Activated naive CD4-positive, alpha-beta T cell treated with anti-CD3 and anti-CD28 coated beads, Interleukin-2, amount 10 ng/mL, durations not matched to agents 7 days and 5 days (primary cell): ENCODE results near the gene TREX2.

Experiments used
- CTCF ChIA-PET: fragments of 350-600 bp; sonication (Branson Sonifier 250); formaldehyde crosslinking; loops from one replicate; lab custom pipeline; 2021; ENCODE audit warnings: antibody characterized with exemption; lab: Charles Lee
- DNase-seq: peaks from one replicate; pipeline ENCODE4 v3.0.0-alpha.2; 2020
- H3K27ac Mint-ChIP-seq: one replicate; pipeline ENCODE4 v1.8.0; 2021; ENCODE audit warnings: mild to moderate bottlenecking, moderate library complexity, mixed read lengths
- H3K27me3 Mint-ChIP-seq: one replicate; pipeline ENCODE4 v1.8.0; 2021; ENCODE audit warnings: mild to moderate bottlenecking, mixed read lengths
- H3K36me3 Mint-ChIP-seq: one replicate; pipeline ENCODE4 v1.8.0; 2021; ENCODE audit warnings: mixed read lengths
- H3K4me1 Mint-ChIP-seq: one replicate; pipeline ENCODE4 v1.8.0; 2021; ENCODE audit warnings: mixed read lengths
- H3K4me3 Mint-ChIP-seq: one replicate; pipeline ENCODE4 v1.8.0; 2021; ENCODE audit warnings: mild to moderate bottlenecking, moderate library complexity, mixed read lengths
- H3K9me3 Mint-ChIP-seq: one replicate; pipeline ENCODE4 v1.8.0; 2021; ENCODE audit warnings: mixed read lengths

Gene TREX2

GRCh38 chrX:153443476-153444332, 2.2 kb downstream of the TREX2 start:
- Mint-ChIP-seq H3K36me3 (no peaks in the 10 kb centered on the region), H3K27ac (no peak overlapping the region), H3K4me3 (no peak overlapping the region), H3K4me1 (no peaks in the 10 kb centered on the region), H3K9me3 (no peaks in the 10 kb centered on the region), H3K27me3 (peaks cover 18% of the 10 kb centered on the region)
- CTCF ChIA-PET = no interaction called here
- DNase-seq = no peak

- CTCF ChIA-PET = no interaction called here
- Mint-ChIP-seq H3K4me1 (no peaks in the 10 kb centered on the region), H3K9me3 (no peaks in the 10 kb centered on the region), H3K27me3 (peaks cover 23% of the 10 kb centered on the region), H3K36me3 (no peaks in the 10 kb centered on the region), H3K4me3 (no peak overlapping the region), H3K27ac (no peak overlapping the region)
- DNase-seq = no peak
Observed at GRCh38 chrX:153442463-153442862, 3.4 kb downstream of the TREX2 start.

- Mint-ChIP-seq H3K27ac (no peak overlapping the region), H3K4me3 (no peak overlapping the region), H3K9me3 (no peaks in the 10 kb centered on the region), H3K36me3 (no peaks in the 10 kb centered on the region), H3K4me1 (no peaks in the 10 kb centered on the region), H3K27me3 (peaks cover 23% of the 10 kb centered on the region)
- no peak for DNase-seq
- CTCF ChIA-PET = no interaction called here
Observed at GRCh38 chrX:153441981-153442380, 3.9 kb downstream of the TREX2 start.

- DNase-seq = no peak
- Mint-ChIP-seq H3K4me1 (no peaks in the 10 kb centered on the region), H3K9me3 (no peaks in the 10 kb centered on the region), H3K27ac (no peak overlapping the region), H3K4me3 (no peak overlapping the region), H3K36me3 (no peaks in the 10 kb centered on the region), H3K27me3 (peaks cover 27% of the 10 kb centered on the region)
- CTCF ChIA-PET = interaction anchor here (0.9 to 1.0 kb wide), 2 partner anchors 98 to 168 kb away, joined by 3 to 4 read pairs; no protein-coding TSS in a partner anchor
Observed at GRCh38 chrX:153441296-153441695, 4.6 kb downstream of the TREX2 start.

- CTCF ChIA-PET = interaction anchor here (0.9 to 1.0 kb wide), 2 partner anchors 99 to 169 kb away, joined by 3 to 4 read pairs; no protein-coding TSS in a partner anchor
- Mint-ChIP-seq H3K4me3 (no peak overlapping the region), H3K9me3 (no peaks in the 10 kb centered on the region), H3K36me3 (no peaks in the 10 kb centered on the region), H3K27ac (no peak overlapping the region), H3K27me3 (peaks cover 27% of the 10 kb centered on the region), H3K4me1 (no peaks in the 10 kb centered on the region)
- no peak for DNase-seq
Observed at GRCh38 chrX:153440556-153441135, 5.2 kb downstream of the TREX2 start.

- CTCF ChIA-PET = interaction anchor here (1.0 kb wide), 1 partner anchor 100 kb away, joined by 3 read pairs; no protein-coding TSS in a partner anchor
- DNase-seq = no peak
- Mint-ChIP-seq H3K9me3 (no peaks in the 10 kb centered on the region), H3K4me1 (no peaks in the 10 kb centered on the region), H3K27ac (no peak overlapping the region), H3K36me3 (no peaks in the 10 kb centered on the region), H3K27me3 (peaks cover 27% of the 10 kb centered on the region), H3K4me3 (no peak overlapping the region)
Observed at GRCh38 chrX:153439977-153440376, 5.9 kb downstream of the TREX2 start.

- Mint-ChIP-seq H3K4me1 (no peaks in the 10 kb centered on the region), H3K4me3 (no peak overlapping the region), H3K36me3 (no peaks in the 10 kb centered on the region), H3K27ac (no peak overlapping the region), H3K9me3 (no peaks in the 10 kb centered on the region), H3K27me3 (peaks cover 27% of the 10 kb centered on the region)
- CTCF ChIA-PET = interaction anchor here (1.2 kb wide), 1 partner anchor 68 kb away, joined by 3 read pairs; no protein-coding TSS in a partner anchor
- DNase-seq = peak; percentile 28
Observed at GRCh38 chrX:153438532-153438931, 7.3 kb downstream of the TREX2 start.

GRCh38 chrX:153435845-153436244, 10.0 kb downstream of the TREX2 start:
- peaks cover 27% of the 10 kb centered on the region for H3K27me3 Mint-ChIP-seq
- no peaks in the 10 kb centered on the region for H3K36me3 Mint-ChIP-seq
- H3K27ac Mint-ChIP-seq = no peak overlapping the region
- no peaks in the 10 kb centered on the region for H3K4me1 Mint-ChIP-seq
- DNase-seq = no peak
- H3K4me3 Mint-ChIP-seq = no peak overlapping the region
- CTCF ChIA-PET = no interaction called here
- no peaks in the 10 kb centered on the region for H3K9me3 Mint-ChIP-seq

- Mint-ChIP-seq H3K27me3 (peaks cover 18% of the 10 kb centered on the region), H3K4me3 (no peak overlapping the region), H3K9me3 (no peaks in the 10 kb centered on the region), H3K4me1 (no peaks in the 10 kb centered on the region), H3K36me3 (no peaks in the 10 kb centered on the region), H3K27ac (no peak overlapping the region)
- CTCF ChIA-PET = no interaction called here
- DNase-seq = no peak
Observed at GRCh38 chrX:153434801-153435200, 11.1 kb downstream of the TREX2 start.

GRCh38 chrX:153433781-153434285, 12.0 kb downstream of the TREX2 start:
- Mint-ChIP-seq H3K36me3 (no peaks in the 10 kb centered on the region), H3K9me3 (no peaks in the 10 kb centered on the region), H3K27ac (no peak overlapping the region), H3K4me1 (no peaks in the 10 kb centered on the region), H3K27me3 (peaks cover 10% of the 10 kb centered on the region), H3K4me3 (no peak overlapping the region)
- CTCF ChIA-PET = no interaction called here
- DNase-seq = no peak

GRCh38 chrX:153433161-153433680, 12.6 kb downstream of the TREX2 start:
- H3K36me3 Mint-ChIP-seq = no peaks in the 10 kb centered on the region
- no peaks in the 10 kb centered on the region for H3K4me1 Mint-ChIP-seq
- H3K27me3 Mint-ChIP-seq = peaks cover 4% of the 10 kb centered on the region
- CTCF ChIA-PET = no interaction called here
- H3K4me3 Mint-ChIP-seq = no peak overlapping the region
- no peak for DNase-seq
- H3K27ac Mint-ChIP-seq = no peak overlapping the region
- no peaks in the 10 kb centered on the region for H3K9me3 Mint-ChIP-seq

- Mint-ChIP-seq H3K36me3 (no peaks in the 10 kb centered on the region), H3K9me3 (no peaks in the 10 kb centered on the region), H3K4me3 (no peak overlapping the region), H3K27me3 (no peaks in the 10 kb centered on the region), H3K27ac (no peak overlapping the region), H3K4me1 (no peaks in the 10 kb centered on the region)
- CTCF ChIA-PET = no interaction called here
- no peak for DNase-seq
Observed at GRCh38 chrX:153430796-153431195, 15.1 kb downstream of the TREX2 start.

GRCh38 chrX:153426204-153426603, 19.7 kb downstream of the TREX2 start:
- CTCF ChIA-PET = no interaction called here
- Mint-ChIP-seq H3K36me3 (no peaks in the 10 kb centered on the region), H3K9me3 (no peaks in the 10 kb centered on the region), H3K27ac (no peak overlapping the region), H3K4me3 (no peak overlapping the region), H3K4me1 (no peaks in the 10 kb centered on the region), H3K27me3 (no peaks in the 10 kb centered on the region)
- DNase-seq = no peak

GRCh38 chrX:153423652-153424051, 22.2 kb downstream of the TREX2 start:
- Mint-ChIP-seq H3K27ac (no peak overlapping the region), H3K27me3 (no peaks in the 10 kb centered on the region), H3K4me1 (no peaks in the 10 kb centered on the region), H3K4me3 (no peak overlapping the region), H3K36me3 (no peaks in the 10 kb centered on the region), H3K9me3 (no peaks in the 10 kb centered on the region)
- CTCF ChIA-PET = no interaction called here
- DNase-seq = no peak
